ENCODE results near the gene SLC6A20.

GRCh38 chr3:45712434-45713110 lies 83.8 kb downstream of the SLC6A20 start:
- TF ChIP-seq POLR2A (IDR thresholded peaks at IDR 0.05; ENCODE audit: low read length) (no peak), GATA1 (IDR thresholded peaks at IDR 0.05; ENCODE audit: low read depth, low read length) (no peak)
